MCF 10A (cell line): ENCODE data around the gene IGF1. TPM values are rescaled to one million over a fixed set of nuclear protein-coding genes. Genes with fewer than 3 reads are reported as not detected.

Source experiments
- BruUV-seq: library from RNA; stranded (reverse); fragments of 400-500 nt; replicated peaks from 2 replicates; lab custom pipeline; 2021; lab: Mats Ljungman, UMichigan
- CTCF ChIA-PET: fragments of 300-600 bp; sonication (Branson Sonifier 250); formaldehyde crosslinking; extraction: SDS; loops from one replicate; lab custom pipeline; 2021; ENCODE audit warnings: antibody characterized with exemption, inconsistent platforms; lab: Yijun Ruan, JAX
- POLR2A ChIA-PET: fragments of 300-600, 350-650 bp; sonication (Branson Sonifier 250); formaldehyde crosslinking; extraction: SDS; loops from one replicate; lab custom pipeline; 2020; ENCODE audit warnings: antibody characterized with exemption, inconsistent platforms; lab: Yijun Ruan, JAX
- DNase-seq: peaks from one replicate; pipeline ENCODE4 v3.0.0-alpha.2; 2018; ENCODE audit not compliant: unreplicated experiment
- H3K27ac Mint-ChIP-seq: one replicate; pipeline ENCODE4 v1.8.0; 2022; ENCODE audit warnings: mild to moderate bottlenecking, low read depth, mixed read lengths; ENCODE audit not compliant: unreplicated experiment
- H3K27me3 Mint-ChIP-seq: one replicate; pipeline ENCODE4 v1.8.0; 2022; ENCODE audit warnings: mixed read lengths; ENCODE audit not compliant: insufficient read depth, unreplicated experiment
- H3K36me3 Mint-ChIP-seq: one replicate; pipeline ENCODE4 v1.8.0; 2022; ENCODE audit warnings: mild to moderate bottlenecking, moderate library complexity, mixed read lengths; ENCODE audit not compliant: insufficient read depth, unreplicated experiment
- H3K4me1 Mint-ChIP-seq: one replicate; pipeline ENCODE4 v1.8.0; 2022; ENCODE audit warnings: mixed read lengths; ENCODE audit not compliant: insufficient read depth, unreplicated experiment
- H3K4me3 Mint-ChIP-seq: one replicate; pipeline ENCODE4 v1.8.0; 2022; ENCODE audit warnings: mild to moderate bottlenecking, moderate library complexity, mixed read lengths; ENCODE audit not compliant: unreplicated experiment
- H3K9me3 Mint-ChIP-seq: one replicate; pipeline ENCODE4 v1.8.0; 2022; ENCODE audit warnings: mixed read lengths; ENCODE audit not compliant: unreplicated experiment
- CTCF ChIP-seq: fragments of 200-600 bp; IDR thresholded peaks from one replicate; pipeline ENCODE4 v1.8.0; 2022; ENCODE audit warnings: antibody characterized with exemption, mild to moderate bottlenecking; ENCODE audit not compliant: unreplicated experiment
- intact Hi-C: fragments of 100-400 bp; cut with micrococcal nuclease; formaldehyde crosslinking; loops from 2 replicates; pipeline ENCODE4 v1.14.1; 2022
- total RNA-seq: library from RNA; stranded (reverse); gene quantifications from 2 replicates; pipeline ENCODE4 v1.2.3, GENCODE V29; 2022

Gene IGF1
- total RNA-seq, 1 experiment from 2014 or later, result not detected

DNA sequence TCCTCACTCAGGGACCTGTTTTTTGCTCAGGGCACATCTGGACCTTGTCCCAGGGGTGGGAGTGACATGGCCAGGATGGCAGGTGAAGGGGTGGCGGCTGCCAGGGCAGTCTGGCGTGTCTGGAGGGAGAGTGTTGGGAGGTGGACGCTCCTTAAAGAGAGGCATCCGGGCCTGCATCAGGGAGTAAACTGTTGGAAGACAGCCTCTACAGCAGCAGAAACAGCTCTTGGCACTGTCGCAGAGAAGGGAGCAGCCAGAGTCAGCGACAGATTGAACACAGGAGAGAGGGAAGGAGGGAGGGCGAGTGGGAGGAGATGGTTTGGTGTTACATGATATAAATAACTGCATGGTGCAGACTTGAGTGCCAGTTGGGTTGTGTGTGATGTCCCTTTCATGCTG lies 52.8 kb downstream of the IGF1 start:
- ChIA-PET POLR2A (no interaction called here), CTCF (no interaction called here)
- no peaks in the 10 kb centered on the region for H3K4me1 Mint-ChIP-seq
- DNase-seq, result no peak
- no peak overlapping the region for H3K4me3 Mint-ChIP-seq
- no peaks in the 10 kb centered on the region for H3K36me3 Mint-ChIP-seq
- no peak for TF ChIP-seq CTCF
- intact Hi-C loops, result no loop called here
- H3K9me3 Mint-ChIP-seq, result no peaks in the 10 kb centered on the region
- no TSS peak for BruUV-seq
- no peaks in the 10 kb centered on the region for H3K27me3 Mint-ChIP-seq
- no peak overlapping the region for H3K27ac Mint-ChIP-seq

DNA sequence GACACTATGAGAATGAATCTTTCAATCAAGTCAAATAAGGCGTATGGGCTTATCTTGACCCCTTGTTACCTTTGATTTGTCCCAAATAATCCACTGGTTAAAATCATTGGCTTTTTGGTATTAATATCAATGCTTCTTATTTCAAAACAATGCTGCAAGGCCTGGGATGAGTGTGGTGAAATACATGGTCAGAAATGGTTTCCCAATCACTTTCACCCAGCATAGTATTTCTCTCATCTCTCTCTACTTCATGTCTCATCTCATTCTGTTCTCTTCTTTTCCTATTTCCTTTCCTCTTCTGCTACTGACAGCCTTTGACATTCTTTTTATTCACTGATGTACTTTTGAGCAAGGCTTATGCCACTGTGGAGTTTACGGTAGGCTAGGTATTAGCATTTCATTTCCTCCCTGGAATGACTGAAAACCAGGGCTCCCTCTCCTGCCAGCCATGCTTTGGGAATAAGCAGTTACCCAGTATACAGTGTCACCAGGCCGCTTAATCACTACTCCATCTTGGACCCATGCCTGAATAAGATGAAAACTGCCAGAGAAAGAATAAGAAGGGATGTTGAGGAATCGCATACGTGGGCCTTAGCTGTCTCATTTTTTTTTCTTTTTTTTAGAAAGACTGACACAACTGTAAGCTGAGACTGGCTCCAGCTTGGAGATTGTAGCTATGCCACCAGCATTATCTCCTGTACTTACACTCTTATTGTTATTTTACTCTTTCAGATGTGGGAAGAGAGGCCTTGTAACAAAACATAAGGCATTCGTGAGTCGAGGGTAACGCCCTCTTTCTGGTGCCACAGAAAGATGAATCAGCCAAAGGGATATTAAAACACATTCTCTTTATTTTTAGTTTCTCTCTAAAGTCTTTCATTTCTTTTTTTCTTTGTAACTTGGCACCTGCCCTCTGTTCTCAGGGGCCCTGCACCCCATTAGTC lies 53.5 kb downstream of the IGF1 start:
- Mint-ChIP-seq H3K4me1 (no peaks in the 10 kb centered on the region), H3K27me3 (no peaks in the 10 kb centered on the region), H3K4me3 (no peak overlapping the region), H3K36me3 (no peaks in the 10 kb centered on the region), H3K27ac (no peak overlapping the region), H3K9me3 (no peaks in the 10 kb centered on the region)
- ChIA-PET CTCF (interaction anchor here (0.6 kb wide), 1 partner anchor 436 kb away, joined by 3 read pairs; no protein-coding TSS in a partner anchor), POLR2A (no interaction called here)
- no peak for DNase-seq
- no peak for TF ChIP-seq CTCF
- intact Hi-C loops, result no loop called here
- no TSS peak for BruUV-seq

GRCh38 chr12:102425109-102426039 lies 55.0 kb downstream of the IGF1 start:
- no peak overlapping the region for H3K27ac Mint-ChIP-seq
- no peaks in the 10 kb centered on the region for H3K36me3 Mint-ChIP-seq
- no peaks in the 10 kb centered on the region for H3K4me1 Mint-ChIP-seq
- H3K27me3 Mint-ChIP-seq, result no peaks in the 10 kb centered on the region
- H3K4me3 Mint-ChIP-seq, result no peak overlapping the region
- CTCF ChIA-PET, result interaction anchor here (0.7 to 0.9 kb wide), 2 partner anchors 12 to 21 kb away, joined by 3 to 4 read pairs; no protein-coding TSS in a partner anchor
- BruUV-seq, result no TSS peak
- TF ChIP-seq CTCF, result no peak
- H3K9me3 Mint-ChIP-seq, result no peaks in the 10 kb centered on the region
- intact Hi-C loops, result no loop called here
- POLR2A ChIA-PET, result no interaction called here
- no peak for DNase-seq

GRCh38 chr12:102423462-102423861 lies 56.9 kb downstream of the IGF1 start:
- no peak for DNase-seq
- ChIA-PET CTCF (interaction anchor here (1.2 kb wide), 1 partner anchor 61 kb away, joined by 3 read pairs; no protein-coding TSS in a partner anchor), POLR2A (no interaction called here)
- no peak for TF ChIP-seq CTCF
- intact Hi-C loops, result no loop called here
- Mint-ChIP-seq H3K4me3 (no peak overlapping the region), H3K27me3 (no peaks in the 10 kb centered on the region), H3K36me3 (no peaks in the 10 kb centered on the region), H3K9me3 (no peaks in the 10 kb centered on the region), H3K27ac (no peak overlapping the region), H3K4me1 (no peaks in the 10 kb centered on the region)
- BruUV-seq, result no TSS peak
